GM21528 (cell line): ENCODE data around the gene RNF8.
"Not testable (repeated sequence)": the region's sequence is repeated elsewhere in the genome, so short reads cannot be mapped to it uniquely, and the experiment has no call there.

Experiments used
- ATAC-seq: cut with Tn5 transposase; IDR thresholded peaks from one replicate; pipeline ENCODE4 v1.9.1; 2021; ENCODE audit warnings: mild to moderate bottlenecking, moderate library complexity; ENCODE audit not compliant: unreplicated experiment, low FRiP score

Gene RNF8

GRCh38 chr6:37321101-37321500 is 32.7 kb upstream of the RNF8 start:
- no peak for ATAC-seq

- no peak for ATAC-seq
Measured at GRCh38 chr6:37321516-37322415, 32.0 kb upstream of the RNF8 start.

DNA sequence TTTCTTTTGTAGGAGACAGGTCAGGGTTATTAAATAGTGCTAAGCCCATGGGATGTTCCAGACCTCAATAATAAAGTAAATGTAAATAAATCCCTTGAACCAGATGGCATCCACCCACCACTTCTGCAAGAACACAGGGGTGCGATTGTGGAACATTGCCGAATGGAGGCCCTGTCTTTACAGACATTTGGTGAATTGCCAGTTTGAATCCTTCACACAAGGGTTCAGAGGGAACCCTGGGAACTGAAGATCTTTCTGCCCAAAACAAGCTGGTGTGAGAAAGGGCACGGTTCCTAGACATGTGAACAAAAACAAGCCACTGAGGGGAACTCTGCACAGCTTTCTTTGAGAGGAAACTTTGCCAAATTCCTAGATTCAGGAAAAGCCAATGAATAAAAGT is 30.2 kb upstream of the RNF8 start:
- no peak for ATAC-seq

DNA sequence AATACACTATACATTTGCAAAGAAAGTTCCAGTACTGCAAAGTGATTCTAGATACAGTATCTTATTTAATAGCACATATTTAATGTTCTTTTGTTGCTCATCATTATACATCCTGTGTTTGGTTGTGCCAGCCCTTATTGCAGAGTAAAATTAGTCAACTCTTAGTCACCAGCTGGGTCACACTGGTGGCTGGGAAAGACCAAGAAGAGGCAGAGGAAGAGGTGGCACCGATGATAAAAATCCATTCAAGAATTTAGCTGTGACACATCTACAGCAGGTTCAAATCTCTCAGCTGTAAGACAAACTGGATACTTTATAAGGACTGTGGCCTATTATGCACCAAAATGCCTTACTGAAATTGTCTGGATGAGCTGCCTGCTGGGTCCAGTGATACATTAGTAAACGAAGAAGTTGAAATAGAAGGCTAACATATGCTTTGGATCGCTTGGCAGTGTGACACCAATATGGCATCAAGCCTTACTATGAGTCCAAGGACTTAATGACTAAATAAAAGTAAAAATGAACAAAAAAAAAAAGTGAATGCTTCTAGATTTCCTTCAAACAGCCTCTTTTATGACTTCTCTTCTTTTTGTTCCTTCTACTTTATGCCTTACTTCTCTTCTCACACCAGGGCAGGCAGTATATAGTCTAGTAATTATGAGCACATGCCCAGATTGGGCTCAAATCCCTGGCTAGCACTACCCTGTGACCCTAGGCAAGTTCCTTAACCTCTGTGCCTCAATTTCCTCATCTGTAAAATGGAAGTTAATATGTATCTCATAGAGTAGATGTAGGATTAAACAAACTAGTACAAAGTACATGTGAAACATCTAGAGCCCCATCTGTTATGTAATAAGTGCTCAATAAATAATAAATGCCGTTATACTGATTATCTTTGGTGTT is 29.4 kb upstream of the RNF8 start:
- ATAC-seq: no peak

GRCh38 chr6:37330345-37330744 is 23.4 kb upstream of the RNF8 start:
- not testable (repeated sequence) for ATAC-seq

DNA sequence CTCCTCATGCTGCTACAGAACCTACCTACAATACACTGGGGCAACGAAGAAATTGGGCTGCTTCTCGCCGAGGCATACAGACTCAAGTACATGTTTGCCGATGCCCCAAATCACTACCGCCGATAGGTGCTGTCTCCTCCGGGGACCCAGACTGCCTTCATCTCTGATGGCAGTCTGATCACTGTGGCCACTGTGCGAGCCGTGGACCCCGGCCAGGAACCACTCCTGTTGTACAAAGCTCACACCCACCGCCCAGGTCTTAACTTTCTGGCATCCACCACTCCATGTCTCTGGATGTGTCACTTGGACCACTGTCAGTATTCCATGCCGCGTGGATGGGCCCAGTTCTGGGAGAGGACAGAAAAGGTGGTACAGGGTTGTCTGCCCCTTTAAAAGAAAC is 22.7 kb upstream of the RNF8 start:
- no peak for ATAC-seq

GRCh38 chr6:37332894-37333293 is 20.9 kb upstream of the RNF8 start:
- no peak for ATAC-seq

DNA sequence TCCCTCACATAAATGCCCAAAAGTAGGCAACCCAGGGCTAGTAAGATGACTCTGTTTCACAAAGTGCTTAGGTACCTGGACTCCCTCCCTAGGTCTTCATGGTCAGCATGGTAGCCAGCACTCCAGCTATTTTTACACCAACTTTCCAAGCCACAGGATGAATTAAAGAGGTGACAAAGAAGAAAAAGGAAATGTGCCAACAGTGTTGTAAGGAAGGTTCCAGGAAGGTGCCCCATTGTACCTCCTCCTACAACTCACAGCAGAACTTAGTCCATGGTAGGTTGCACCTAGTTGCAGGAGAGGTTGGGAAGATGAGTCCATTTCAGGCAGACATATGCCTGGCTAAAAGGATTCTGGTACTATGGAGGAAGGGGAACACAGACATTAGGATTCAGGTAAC is 19.7 kb upstream of the RNF8 start:
- no peak for ATAC-seq

- ATAC-seq: not testable (repeated sequence)
Measured at GRCh38 chr6:37338317-37338716, 15.5 kb upstream of the RNF8 start.

- ATAC-seq: no peak
Measured at GRCh38 chr6:37338745-37339255, 15.0 kb upstream of the RNF8 start.

DNA sequence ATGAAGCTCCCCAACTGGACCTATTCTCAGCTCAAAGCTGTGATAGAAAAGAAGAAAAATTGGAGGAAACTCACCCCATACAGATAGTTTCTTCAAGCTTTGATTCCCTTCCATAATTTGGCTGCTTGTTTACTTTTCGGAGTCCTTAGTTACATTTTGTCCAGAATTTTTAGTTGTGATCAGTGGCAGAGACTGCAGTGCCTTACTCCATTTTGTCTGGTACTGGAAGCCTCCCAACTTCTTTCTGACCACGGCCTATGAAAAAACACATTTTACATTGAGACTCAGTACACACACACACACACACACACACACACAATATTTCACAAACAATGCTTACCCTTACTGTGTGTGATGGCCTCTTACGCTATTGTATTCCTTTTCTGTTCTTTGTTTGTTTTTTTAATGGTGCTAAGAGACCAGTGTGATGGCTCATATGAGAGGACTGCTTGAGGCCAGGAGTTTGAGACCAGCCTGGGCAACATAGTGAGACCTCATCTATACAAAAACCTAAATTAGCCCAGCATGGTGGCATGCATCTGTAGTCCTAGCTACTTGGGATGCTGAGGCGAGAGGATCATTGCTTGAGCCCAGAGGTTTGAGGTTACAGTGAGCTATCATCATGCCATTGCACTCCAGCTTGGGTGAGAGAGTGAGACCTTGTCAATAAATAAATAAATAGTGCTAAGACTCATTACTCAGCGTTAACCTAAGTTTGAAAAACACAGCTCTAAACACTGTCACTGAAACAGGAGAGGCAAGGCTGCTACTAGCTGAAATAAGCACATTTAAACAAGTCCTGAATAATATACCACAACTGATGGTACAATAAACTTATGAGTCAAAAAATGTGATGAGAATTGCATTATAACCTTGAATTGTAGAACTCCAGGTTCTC is 13.8 kb upstream of the RNF8 start:
- no peak for ATAC-seq

DNA sequence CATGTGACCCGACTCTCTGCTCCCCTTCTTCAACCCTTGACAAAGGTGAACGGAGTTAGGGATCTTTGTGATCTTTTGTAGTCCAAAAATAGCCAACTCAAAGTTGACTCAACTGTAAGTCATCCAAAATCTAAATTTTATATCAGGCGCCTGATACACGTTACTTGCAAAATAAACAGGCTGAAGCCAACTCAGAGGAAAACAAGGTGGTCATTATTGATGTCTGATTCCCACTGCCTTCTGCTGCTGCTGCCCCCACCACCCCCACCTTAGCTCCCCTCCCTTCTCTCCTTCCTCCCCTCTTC is 13.2 kb upstream of the RNF8 start:
- no peak for ATAC-seq

GRCh38 chr6:37343248-37343647 is 10.5 kb upstream of the RNF8 start:
- ATAC-seq: no peak

GRCh38 chr6:37344308-37344707 is 9.5 kb upstream of the RNF8 start:
- ATAC-seq: no peak

DNA sequence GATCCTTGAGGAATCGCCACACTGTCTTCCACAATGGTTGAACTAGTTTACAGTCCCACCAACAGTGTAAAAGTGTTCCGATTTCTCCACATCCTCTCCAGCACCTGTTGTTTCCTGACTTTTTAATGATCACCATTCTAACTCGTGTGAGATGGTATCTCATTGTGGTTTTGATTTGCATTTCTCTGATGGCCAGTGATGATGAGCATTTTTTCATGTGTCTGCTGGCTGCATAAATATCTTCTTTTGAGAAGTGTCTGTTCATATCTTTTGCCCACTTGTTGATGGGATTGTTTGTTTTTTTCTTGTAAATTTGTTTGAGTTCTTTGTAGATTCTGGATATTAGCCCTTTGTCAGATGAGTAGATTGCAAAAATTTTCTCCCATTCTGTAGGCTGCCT is 8.0 kb upstream of the RNF8 start:
- not testable (repeated sequence) for ATAC-seq

DNA sequence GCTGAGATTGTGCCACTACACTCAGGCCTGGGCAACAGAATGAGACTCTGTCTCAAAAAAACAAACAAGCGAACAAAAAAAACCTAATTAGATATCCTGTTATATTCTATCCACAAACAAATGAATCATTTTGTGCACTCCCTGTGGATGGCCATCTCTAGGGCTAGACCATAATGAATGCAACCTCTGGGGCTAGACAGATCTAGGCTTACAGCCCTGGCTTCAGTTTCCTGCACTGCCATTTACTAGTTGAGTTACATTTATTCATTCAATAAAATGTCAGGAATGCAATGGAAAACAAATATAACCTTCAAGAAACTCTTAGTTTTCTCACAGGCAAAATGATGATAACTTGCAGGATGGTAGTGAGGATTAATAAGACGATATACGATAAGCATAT is 6.6 kb upstream of the RNF8 start:
- no peak for ATAC-seq

DNA sequence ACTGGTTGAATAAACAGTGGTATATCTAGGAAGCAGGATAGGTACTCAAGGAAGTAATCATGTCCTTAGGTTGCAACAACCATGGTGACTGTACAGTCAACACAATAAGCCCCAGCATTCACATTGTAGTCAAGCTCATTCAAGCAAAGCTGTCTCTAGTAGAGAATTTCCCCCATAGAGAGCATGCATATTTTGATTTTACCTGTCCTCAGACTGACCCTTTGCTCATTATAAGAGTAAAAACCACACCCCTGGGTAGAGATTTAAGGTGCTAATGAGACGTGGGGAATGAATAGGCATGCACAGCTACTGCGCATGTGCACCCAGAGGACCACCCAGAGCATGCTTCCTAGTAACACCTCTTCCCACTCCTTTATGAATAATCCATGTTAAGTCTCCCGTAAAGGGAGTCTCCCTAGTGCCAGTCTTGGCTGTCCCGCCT is 6.1 kb upstream of the RNF8 start:
- no peak for ATAC-seq

- ATAC-seq: no peak
Measured at GRCh38 chr6:37351027-37351426, 2.8 kb upstream of the RNF8 start.

DNA sequence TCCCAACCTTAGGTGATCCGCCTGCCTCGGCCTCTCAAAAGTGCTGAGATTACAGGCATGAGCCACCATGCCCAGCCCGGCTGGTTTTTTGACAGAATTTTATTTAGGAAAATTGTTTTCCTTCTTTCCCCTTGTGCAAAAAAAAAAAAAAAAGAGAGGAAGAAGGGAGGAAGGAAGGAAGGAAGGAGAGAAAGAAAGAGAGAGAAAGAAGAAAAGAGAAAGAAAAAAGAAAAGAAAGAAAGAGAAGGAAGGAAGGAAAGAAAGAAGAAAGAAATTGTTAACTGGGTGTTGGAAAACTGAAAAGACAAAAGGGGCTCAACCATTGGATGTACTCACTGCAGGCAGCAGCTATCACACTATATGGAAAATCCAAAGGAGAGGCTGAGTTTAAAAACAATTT is 1.4 kb upstream of the RNF8 start:
- ATAC-seq: no peak
